GM21786 (cell line): ENCODE results near the gene TBX4.

Source experiments
- ATAC-seq: cut with Tn5 transposase; IDR thresholded peaks from one replicate; pipeline ENCODE4 v1.9.1; 2021; ENCODE audit not compliant: unreplicated experiment

The TBX4 gene

GRCh38 chr17:61412860-61413660 is 39.2 kb upstream of the TBX4 start:
- no peak for ATAC-seq

DNA sequence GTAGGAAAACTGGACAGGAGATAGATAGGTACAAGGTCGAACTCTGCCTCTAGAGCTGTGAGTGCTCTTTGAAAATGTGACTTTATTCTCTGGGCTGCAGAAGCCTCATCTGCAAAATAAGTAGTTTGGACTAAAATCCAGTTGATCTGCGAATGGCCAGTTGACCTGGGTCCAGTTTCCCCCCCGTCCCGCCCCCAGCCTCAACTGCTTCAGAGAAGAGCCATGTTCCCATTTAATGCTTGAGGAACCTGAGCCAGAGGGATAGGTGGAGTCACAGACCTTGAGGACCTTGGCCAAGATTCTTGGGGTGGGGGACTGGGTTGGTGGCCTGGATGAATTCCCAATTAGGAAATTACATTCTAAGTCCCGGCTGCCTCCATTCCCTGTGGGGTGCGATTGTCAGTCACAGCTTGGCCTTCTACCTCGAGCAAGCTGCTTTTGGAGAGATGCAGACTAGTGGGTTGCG is 38.5 kb upstream of the TBX4 start:
- no peak for ATAC-seq

DNA sequence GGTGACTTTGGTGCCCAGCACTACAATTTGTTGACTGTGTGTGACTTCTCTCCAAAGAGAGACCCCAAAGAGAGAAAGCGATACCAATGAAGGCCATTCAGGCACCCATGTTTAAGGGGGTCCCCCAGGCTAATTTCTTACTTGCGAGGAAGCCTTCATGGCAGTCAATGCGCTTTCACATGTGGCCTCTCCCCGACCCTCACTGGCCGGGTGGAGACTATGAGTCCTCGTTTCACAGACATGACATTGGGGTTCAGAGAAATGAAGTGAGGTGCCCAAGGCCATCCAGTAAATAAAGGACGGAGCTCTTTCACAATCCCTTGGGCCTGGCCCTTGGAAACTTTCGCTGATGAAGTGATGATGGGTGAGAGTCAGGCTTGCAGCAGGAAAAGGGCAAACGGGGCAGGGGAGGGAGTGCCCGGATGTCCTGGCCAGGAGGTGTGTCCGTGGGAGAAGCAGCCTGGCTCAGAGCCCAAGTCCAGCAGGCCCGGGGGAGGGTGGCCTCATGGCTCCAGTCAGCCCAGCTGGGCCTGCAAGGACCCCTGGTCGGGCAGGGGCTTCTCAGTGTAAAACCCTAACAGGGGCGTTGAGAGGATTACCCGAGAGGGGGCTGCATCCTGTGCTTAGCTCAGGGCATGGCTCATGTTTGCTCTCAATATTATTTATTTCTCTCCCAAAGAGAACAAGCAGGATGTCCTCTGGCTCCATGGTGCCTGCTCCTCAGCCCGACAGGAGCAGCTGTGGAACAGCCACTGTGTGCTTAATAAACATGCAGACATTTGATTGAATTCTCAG is 37.9 kb upstream of the TBX4 start:
- ATAC-seq = no peak

DNA sequence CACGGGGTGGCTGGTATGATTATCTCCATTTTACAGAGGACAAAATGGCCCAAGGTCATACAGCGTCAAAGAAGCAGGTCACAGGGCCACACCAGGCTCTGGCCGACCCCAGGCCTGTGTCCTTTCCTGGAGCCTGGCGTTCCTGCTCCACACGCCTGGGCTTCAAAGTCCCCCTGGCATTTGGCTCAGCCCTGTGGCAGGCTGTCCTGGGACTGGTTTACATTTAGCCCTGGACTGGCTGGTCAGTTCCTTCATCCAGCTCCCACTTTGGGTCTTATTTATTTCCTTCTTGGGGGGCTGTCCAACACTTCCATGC is 37.3 kb upstream of the TBX4 start:
- ATAC-seq = no peak

GRCh38 chr17:61415374-61416210 is 36.6 kb upstream of the TBX4 start:
- no peak for ATAC-seq

DNA sequence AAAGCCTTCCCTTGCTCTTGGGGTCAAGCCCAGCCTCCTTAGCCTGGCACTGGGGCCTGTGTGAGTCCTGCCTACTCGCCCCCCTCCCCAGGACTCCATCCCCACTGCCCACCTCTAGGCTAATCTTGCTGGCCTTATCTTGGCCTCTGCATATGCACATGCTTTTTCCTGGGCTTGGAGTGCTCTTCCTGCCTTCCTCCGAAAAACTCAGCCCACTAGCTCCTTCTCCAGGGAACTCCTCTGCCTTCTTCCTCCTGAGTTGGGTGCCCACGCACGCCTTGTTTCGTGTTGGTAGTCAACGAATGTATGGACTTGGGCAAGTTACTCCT is 36.0 kb upstream of the TBX4 start:
- ATAC-seq = no peak

DNA sequence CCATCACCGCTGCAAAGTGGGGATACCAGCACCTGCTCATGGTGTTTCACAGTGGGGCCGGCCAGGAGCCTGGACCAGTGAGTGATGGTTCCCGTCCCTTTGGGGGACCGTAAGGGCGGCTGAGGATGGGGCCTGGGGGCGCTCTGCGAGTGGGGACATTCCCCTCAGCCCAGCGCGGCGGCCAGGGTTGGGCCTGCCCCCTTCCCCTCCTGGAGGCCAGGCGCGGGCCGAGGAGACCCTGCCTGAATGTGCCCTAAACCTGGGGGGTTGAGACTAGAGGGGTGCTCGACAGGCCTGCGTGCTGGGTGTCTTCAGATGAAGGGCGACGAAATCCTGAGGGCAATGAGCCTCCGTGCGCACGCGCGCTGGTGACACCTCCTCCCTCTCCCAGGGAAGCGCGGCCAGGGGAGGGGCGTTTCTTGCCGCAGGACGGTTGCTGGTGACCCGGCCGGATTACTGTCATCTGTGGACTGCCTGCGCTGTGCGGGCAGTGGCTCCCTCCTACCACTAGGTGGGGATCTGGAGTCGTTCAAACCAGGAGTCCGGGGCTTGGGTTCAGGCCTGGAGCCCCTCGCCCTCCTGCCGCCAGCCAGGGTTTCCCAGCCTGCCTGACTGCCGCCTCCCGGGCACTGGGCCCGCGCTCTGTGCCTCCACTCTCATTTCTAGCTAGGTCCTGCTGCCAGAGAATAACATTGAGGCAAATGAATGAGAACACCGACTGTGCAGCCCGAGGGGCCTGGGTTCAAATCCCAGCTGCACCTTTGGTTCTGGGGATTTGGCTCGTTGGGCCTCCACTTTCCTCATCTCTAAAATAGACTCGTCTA is 35.5 kb upstream of the TBX4 start:
- ATAC-seq = no peak

- no peak for ATAC-seq
Observed at GRCh38 chr17:61418449-61418848, 33.8 kb upstream of the TBX4 start.

- ATAC-seq = no peak
Observed at GRCh38 chr17:61419496-61420046, 32.7 kb upstream of the TBX4 start.

DNA sequence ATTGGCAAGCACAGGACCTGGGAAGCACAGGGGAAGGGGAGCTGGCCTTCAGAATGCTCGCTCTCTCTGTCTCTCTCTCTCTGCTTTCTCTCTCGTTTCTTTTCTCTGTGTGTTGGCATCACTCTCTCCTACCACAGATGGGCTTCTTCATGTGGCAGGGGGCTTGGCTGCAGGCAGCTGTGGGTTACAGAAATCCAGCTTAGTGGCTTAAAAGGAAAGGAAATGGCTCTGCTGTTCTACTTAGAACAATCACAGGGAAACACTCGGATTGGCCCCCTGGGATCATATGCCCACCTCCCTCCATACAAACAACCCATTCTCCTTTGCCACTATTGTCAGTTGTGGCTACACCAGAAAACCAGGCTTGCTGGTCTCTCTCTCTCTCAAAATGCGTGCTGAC is 32.2 kb upstream of the TBX4 start:
- ATAC-seq = no peak

DNA sequence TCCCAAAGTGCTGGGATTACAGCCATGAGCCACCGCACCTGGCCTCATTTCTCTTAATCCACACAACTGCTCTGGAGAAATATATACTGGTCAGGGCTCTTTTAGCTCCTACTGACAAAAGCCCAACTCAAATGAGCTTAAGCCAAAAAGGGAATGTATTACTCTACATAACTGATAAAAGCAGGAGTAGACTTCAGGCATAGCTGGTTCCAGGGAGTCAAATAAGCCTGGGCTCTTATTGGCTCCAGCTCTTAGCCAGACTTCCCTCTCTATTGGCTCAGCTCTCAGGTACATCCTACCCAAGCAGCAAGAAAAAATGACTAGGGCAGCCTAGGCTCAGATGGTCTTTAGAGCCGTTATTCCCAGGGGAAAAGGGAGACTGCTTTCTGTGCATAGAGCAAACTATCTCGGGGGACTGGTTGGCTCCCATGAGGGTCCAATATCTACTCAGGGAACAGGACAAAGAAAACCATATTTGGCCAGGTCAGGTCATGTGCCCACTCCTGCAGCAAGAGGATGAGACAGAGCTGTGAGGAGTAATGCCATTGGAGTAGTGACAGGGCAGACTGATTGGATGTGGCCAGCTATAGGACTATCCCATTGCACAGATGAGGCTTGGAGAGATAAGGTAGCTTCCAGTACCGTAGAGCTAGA is 31.4 kb upstream of the TBX4 start:
- ATAC-seq = no peak

GRCh38 chr17:61421460-61421859 is 30.8 kb upstream of the TBX4 start:
- ATAC-seq = no peak

- no peak for ATAC-seq
Observed at GRCh38 chr17:61422116-61422799, 30.0 kb upstream of the TBX4 start.

DNA sequence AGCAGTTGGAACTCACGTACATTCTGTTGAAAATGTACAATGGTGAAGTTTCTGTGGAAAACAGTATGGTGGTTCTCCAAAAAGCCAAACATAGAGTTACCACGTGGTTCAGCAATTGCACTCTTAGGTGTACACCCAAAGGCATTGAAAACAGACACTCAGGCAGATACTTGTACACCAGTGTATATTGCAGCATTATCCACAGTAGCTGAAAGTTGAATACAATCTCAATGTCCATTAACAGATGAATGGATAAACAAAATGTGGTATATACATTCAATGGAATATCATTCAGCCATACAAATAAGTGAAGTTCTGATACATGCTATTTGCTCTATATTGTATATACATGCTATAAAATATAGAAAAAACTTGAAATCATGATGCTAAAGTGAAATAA is 29.4 kb upstream of the TBX4 start:
- ATAC-seq = no peak

- no peak for ATAC-seq
Observed at GRCh38 chr17:61423967-61424649, 28.1 kb upstream of the TBX4 start.

- no peak for ATAC-seq
Observed at GRCh38 chr17:61425682-61426481, 26.3 kb upstream of the TBX4 start.

GRCh38 chr17:61426482-61427304 is 25.5 kb upstream of the TBX4 start:
- ATAC-seq = no peak
